Renal cortex interstitium (tissue), 11 donors: ENCODE measurements around the gene MT4. TPM values are rescaled to one million over a fixed set of nuclear protein-coding genes. Genes with fewer than 3 reads are reported as not detected.

Source experiments
- DNase-seq, 11 donors: peaks; one replicate each; pipeline ENCODE4 v3.0.0-alpha.2; 2013; ENCODE audit warnings: low read depth in 9 of 11, low spot score in 4 of 11; ENCODE audit errors: extremely low read depth in 1 of 11
- polyA plus RNA-seq, 3 donors: library from polyadenylated mRNA; unstranded; fragments of 120-200 nt; gene quantifications; one replicate each; pipeline ENCODE4 v1.2.1, GENCODE V29; 2013; ENCODE audit not compliant: insufficient read length in 3 of 3

Gene MT4
- polyA plus RNA-seq, 3 donors: not detected

DNA sequence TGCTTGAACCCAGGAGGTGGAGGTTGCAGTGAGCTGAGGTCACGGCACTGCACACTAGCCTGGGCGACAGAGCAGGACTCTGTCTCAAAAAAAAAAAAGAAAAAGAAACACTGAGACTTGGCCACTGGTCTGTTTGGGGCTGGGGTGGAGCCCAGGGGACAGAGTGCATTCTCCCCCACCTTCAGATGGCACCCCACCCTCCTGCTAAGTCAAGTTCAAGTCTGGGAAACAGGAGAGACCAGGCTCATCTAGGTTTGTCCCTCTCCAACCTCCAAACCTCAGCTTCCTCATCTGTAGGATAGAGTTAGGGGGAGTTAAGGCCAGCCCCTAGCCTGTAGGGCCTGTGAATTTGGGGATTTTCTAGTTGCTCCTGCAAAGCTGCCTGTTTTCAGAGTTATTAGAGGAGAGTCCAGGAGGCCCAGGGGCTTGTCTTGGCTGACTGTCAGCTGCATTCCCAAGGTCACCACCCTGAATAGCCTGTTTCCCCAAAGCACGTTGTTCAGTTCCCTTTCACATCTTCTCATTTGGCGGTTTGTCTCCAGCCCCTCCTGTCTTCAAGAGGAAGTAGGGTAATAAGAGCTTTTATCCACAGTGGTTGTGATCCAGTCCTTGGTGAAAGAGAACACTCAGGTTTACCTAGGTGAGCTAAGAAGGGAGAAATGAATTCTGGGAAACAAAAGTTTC, 26.6 kb downstream of the MT4 start:
- DNase-seq: no peak

DNA sequence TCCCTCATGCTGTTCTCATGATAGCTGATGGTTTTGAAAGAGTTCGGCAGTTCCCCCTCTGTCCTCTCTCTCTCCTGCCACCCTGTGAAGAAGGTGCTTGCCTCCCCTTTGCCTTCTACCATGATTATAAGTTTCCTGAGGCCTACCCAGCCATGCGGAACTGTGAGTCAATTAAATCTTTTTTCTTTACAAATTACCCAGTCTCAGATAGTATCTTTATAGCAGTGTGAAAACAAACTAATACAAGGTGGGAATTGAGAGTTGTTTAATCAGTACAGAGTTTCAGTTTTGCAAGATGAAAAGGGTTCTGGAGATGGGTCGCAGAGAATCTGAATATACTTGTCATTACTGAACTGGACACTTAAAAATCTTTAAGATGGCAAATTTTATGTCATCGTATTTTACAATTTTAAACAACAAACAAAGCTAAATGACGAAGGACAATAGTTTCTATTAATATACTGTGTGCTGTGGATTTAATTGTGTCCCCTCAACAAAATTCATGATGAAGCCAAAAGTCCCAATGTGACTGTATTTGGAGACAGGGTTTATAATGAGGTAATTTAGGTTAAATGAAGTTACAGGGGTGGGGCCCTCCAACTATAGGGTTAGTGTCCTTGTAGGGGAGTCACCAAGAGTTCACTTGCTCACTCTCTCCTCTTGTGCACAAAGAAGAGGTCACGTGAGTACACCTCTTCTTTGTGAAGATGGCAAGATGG, 28.9 kb downstream of the MT4 start:
- DNase-seq: no peak

- no peak for DNase-seq
Observed at GRCh38 chr16:56594292-56594619, 29.4 kb downstream of the MT4 start.

DNA sequence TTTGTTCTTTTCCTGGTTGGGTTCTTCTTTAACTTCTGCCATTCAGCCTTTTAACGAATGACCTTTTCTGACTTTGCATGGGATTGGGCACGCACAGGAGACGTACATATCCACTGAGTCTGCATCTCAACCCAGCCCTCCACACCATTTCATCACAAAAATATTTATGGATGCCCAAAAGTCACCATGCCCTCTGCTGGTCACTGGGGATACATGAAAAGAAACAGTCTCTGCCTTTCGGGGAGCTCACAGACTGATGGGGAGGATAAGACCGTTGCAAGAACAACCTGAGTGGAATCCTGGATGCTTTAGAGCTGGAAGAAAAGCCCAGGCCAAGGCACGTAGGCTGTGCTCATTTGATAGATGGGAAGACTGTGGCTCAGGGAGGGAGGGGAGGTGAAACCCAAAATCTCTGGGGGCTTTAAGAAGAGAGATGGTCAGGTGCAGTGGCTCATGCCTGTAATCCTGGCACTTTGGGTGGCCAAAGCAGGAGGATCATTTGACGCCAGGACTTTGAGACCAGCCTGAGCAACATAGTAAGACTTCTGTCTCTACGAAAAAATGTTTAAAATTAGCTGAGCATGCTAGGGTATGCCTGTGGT, 35.6 kb downstream of the MT4 start:
- no peak for DNase-seq

DNA sequence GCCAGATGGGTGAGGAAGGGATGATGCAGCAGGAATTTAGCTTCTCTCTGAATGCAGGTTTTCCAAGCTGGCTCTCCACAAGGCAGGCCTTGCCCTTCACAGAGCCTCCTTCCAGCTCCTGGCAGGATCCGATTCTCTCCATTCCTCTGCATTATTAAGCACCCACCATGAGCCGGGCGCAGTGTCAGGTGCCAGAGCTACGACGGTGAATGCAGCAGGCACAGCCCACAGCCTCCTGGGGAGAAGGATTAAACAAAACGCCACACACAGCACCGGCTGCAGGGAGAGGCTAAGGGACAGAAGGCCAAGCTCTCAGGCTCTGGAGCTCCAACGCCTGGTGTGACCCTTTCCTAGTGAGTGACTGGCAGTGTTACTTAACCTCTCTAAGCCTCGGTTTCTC, 36.5 kb downstream of the MT4 start:
- DNase-seq: no peak

- DNase-seq: no peak
Observed at GRCh38 chr16:56603589-56603988, 38.7 kb downstream of the MT4 start.

DNA sequence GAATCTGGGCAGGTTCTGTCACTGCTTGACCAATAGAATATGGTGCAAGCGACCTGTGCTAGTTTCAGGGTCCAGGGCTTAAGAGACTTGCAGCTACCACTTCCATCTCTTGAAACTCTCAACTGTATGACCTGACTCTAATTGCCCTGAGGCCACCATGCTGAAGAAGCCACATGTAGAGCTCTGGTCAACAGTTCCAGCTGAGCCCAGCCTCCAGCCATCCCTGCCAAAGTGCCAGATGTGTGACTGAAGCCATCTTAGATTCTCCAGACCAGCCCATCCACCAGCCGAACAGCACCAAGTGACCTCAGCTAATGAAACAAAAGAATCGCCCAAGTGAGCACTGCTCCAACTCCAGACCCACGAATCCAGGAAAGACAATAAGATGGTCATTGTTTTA, 40.1 kb downstream of the MT4 start:
- no peak for DNase-seq

DNA sequence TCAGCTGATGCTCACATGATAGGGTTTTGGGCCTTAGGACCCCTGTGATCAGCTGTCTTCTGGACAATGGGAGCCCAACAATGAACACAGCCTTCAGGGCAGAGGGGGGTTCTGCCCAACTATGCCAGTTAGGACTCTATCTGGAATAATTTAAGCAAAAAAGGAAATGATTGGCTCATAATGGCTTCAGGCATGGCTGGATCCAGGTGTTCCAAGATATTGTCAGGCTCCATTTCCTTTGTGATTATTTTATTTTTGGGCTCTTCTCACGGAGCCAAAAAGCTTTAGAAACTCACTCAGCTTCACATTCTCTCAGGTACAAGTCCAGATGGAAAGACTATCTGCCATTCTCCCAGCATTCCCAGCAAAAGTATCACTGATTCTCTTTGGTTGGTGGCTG, 40.6 kb downstream of the MT4 start:
- DNase-seq: no peak

DNA sequence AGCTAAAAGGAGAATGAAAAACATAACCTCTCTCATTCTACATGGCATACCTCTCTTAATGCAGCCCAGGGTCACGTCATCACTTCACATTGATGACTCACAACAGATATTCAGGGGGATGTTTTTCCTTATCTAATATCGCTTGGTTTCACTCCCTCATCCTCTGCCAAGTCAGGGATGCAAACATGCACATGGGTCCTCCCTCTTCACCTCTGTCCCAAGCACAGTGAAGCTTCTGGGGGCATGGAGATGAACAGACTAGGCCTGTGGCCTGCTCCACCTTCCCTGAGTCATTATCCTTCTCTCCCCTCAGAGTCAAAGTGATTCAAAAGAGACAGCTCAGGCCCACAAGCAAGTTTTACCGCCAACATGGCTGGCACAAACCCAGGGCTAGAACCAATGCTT, 41.2 kb downstream of the MT4 start:
- no peak for DNase-seq

GRCh38 chr16:56606476-56607108, 41.7 kb downstream of the MT4 start:
- DNase-seq: peak in 2 of 11 donors; percentile 36 to 65

DNA sequence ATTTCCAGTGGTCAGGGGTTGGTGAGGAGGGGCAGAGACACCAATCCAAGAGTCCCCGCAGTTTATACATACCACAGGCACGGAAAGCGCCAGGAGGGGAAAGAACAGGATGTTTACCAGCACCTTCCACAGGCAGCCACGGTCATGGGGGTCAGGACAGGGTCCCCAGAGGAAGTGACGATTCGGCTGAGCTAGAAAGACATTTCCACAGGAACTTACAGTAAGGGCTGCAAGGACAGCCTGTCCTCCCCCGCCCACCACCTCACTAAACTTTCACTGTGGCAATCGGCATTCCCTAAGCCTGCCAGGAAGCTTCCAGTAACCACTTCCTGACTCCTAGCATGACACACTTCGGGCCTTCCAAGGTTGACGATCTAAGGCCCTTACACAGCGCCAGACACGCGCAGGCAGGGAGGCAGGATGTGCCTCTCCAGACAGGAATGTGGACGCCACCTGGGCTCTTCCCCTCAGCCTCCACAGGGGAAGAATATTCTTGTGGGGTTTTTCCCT, 42.3 kb downstream of the MT4 start:
- DNase-seq: peak in 2 of 11 donors; percentile 28 to 51

DNA sequence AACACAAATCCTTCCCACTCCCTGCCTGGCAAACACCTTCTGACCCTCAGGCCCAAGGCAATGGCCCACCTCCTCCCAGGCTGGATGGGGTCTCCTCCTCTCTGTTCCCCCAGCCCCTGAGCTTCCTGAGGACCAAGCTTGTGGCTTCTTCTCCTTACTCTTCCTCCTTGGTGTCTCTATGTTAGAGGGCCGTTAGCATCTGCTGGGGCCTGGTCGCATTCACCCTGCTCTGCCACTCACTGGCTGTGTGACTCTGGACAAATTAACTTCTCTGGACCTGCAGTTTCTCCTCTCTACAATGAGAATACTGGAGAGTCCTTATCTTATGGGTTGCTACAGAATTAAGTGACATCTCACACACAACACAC, 42.8 kb downstream of the MT4 start:
- no peak for DNase-seq

DNA sequence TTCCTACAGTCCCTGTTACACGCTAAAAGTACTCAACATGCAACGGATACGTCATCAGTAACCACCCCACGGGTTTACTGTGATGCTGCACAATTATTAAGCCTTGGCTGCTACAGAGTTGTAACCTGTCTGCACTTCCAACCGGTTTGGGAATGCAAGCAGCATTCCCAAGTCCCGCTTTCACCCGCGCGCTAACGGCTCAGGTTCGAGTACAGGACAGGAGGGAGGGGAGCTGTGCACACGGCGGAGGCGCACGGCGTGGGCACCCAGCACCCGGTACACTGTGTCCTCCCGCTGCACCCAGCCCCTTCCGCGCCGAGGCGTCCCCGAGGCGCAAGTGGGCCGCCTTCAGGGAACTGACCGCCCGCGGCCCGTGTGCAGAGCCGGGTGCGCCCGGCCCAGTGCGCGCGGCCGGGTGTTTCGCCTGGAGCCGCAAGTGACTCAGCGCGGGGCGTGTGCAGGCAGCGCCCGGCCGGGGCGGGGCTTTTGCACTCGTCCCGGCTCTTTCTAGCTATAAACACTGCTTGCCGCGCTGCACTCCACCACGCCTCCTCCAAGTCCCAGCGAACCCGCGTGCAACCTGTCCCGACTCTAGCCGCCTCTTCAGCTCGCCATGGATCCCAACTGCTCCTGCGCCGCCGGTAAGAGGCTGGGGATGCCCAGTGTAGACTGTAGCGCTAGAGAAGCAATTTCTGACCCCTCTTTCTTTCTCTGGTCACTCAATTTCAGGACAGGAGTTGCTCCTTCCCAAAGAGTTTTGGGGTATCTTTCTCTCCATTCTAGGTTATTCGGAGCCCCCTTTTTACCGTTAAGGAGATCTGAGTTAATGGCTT, 43.4 kb downstream of the MT4 start, which contains the start of gene MT2A:
MT2A (plus strand) TSS at position 542 of the 833 bp plus-strand sequence; CDS start at position 614, 72 bp downstream.
- peak in 8 of 11 donors; percentile 81 to 91 (median 84) for DNase-seq

- no peak for DNase-seq
Observed at GRCh38 chr16:56608876-56609462, 44.1 kb downstream of the MT4 start.

DNA sequence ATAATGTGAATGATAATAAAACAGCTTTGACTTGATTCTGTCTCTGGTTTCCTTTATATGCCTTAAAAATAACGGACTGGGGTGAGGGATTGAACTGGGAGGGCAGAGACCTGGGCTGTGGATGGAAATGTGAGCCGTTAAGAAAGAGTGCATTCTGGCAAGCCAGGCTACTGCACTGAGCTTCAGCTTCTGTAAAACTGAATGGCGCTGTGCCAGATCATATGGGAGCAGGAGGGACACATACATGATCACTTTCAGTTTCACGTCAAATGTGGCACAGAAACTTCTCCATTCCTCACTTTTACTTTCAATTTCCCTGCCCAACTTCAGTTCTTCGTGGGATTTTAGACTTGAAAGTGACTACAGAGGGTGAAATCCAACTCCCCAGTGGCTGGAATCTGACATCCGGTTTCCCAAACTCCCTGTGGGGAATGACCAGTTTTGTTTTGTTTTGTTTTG, 44.6 kb downstream of the MT4 start:
- DNase-seq: peak in 3 of 11 donors; percentile 46 to 68 (median 65)

- no peak for DNase-seq
Observed at GRCh38 chr16:56610017-56610608, 45.2 kb downstream of the MT4 start.

DNA sequence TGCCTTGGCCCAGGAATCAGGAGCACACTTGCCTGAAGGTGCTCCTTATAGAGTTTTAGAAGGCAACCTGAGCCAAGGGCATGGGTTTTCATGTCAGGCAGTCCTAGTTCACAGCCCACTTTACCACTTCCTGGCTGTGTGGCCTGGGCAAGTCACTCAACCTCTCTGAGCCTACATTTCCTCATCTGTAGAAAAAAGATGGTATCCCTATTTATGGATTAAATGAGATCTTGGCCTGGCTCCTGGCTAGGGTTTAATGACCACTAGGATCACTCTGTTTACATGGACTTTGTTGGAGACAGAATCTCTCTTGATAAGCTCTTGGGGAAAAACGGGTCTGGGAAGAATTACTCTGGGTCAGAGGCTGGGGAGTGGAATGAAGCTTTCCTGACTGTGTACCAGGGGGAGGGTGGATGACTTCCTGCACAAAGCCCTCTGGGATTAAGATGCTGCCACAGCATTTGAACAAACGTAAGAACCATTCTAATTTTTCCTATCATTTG, 45.8 kb downstream of the MT4 start:
- DNase-seq: no peak

GRCh38 chr16:56611281-56611833, 46.5 kb downstream of the MT4 start:
- DNase-seq: no peak
